Lower leg skin (tissue), 3 donors: ENCODE data around the gene KCNJ6.

Experiments used
- POLR2A ChIP-seq, 2 donors: fragments of 450-650 bp; IDR thresholded peaks; one replicate each; pipeline ENCODE4 v1.6.1; 2016 to 2017; ENCODE audit warnings: antibody characterized with exemption in 2 of 2, mild to moderate bottlenecking in 1 of 2, moderate library complexity in 1 of 2
- TF ChIP-seq, protein P1 (sequence below), 3 donors: fragments of 450-650 bp; IDR thresholded peaks; one replicate each; pipeline ENCODE4 v1.5.1; 2016; ENCODE audit warnings: antibody characterized with exemption in 3 of 3, mild to moderate bottlenecking in 3 of 3, moderate library complexity in 2 of 3

DNA sequence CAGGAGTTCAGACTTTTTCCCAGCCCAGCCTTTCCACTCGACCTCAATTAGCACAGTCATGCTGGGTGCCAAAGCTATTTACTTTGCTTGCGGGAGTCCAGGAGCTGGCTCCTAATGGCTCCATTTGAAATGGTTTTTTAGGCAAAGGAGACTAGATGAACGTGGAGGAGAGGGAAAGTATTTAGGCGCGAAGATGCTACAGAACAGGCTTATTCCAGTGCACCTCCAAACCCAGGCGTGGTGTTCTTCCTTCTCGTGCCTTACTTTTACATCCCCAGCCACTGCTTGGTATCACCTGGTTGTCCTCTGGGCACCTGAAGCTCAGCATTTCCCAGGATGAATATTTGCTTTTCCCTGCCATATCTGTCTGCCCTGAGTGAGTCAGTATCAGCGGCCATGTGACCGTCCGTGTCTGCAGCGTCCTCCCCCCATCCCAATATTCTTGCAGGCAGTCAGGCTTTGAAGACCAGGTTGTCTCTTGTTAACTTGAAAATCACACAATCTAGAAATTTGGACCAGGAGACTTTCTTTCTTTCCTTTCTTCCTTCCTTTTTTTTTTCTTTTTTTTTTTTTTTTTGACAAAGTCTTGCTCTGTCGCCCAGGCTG, 351.2 kb downstream of the KCNJ6 start:
- TF ChIP-seq, protein P1, sequence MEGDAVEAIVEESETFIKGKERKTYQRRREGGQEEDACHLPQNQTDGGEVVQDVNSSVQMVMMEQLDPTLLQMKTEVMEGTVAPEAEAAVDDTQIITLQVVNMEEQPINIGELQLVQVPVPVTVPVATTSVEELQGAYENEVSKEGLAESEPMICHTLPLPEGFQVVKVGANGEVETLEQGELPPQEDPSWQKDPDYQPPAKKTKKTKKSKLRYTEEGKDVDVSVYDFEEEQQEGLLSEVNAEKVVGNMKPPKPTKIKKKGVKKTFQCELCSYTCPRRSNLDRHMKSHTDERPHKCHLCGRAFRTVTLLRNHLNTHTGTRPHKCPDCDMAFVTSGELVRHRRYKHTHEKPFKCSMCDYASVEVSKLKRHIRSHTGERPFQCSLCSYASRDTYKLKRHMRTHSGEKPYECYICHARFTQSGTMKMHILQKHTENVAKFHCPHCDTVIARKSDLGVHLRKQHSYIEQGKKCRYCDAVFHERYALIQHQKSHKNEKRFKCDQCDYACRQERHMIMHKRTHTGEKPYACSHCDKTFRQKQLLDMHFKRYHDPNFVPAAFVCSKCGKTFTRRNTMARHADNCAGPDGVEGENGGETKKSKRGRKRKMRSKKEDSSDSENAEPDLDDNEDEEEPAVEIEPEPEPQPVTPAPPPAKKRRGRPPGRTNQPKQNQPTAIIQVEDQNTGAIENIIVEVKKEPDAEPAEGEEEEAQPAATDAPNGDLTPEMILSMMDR (IDR thresholded peaks at IDR 0.05): no peak
- no peak for TF ChIP-seq POLR2A (IDR thresholded peaks at IDR 0.05)
